Keratinocyte (primary cell): ENCODE results near the gene SRD5A3. TPM values are rescaled to one million over a fixed set of nuclear protein-coding genes. Genes with fewer than 3 reads are reported as not detected.

Source experiments
- DNase-seq: peaks from one replicate; pipeline ENCODE4 v3.0.0-alpha.2; 2011; ENCODE audit warnings: low read depth, missing footprints, low spot score
- FAIRE-seq: peaks from 2 replicates; lab custom pipeline; 2011; peaks lifted over from hg19 to GRCh38; lab: Jason Lieb, UNC
- H2AFZ ChIP-seq: 2 replicates; pipeline ENCODE4 v1.6.0; 2012; ENCODE audit warnings: low read length, control low read depth, inconsistent platforms; ENCODE audit not compliant: control insufficient read depth
- H3K27ac ChIP-seq: 2 replicates; pipeline ENCODE4 v1.5.1; 2011; ENCODE audit warnings: low read length; ENCODE audit not compliant: control insufficient read depth, insufficient read depth
- H3K27me3 ChIP-seq: 3 replicates; pipeline ENCODE4 v1.6.0; 2011; ENCODE audit warnings: low read length; ENCODE audit not compliant: control insufficient read depth, insufficient read depth; ENCODE audit errors: extremely low read depth
- H3K36me3 ChIP-seq, 2 experiments: 2 replicates in 1 of 2; 3 replicates in 1 of 2; pipeline ENCODE4 v1.5.1; 2011; ENCODE audit warnings: low read length in 2 of 2, mild to moderate bottlenecking in 1 of 2; ENCODE audit not compliant: control insufficient read depth in 2 of 2, insufficient read depth in 2 of 2; ENCODE audit errors: extremely low read depth in 1 of 2
- H3K4me1 ChIP-seq: 3 replicates; pipeline ENCODE4 v1.5.1; 2011; ENCODE audit warnings: low read length; ENCODE audit not compliant: control insufficient read depth, insufficient read depth; ENCODE audit errors: extremely low read depth
- H3K4me2 ChIP-seq: 3 replicates; pipeline ENCODE4 v1.6.0; 2011; ENCODE audit warnings: low read depth, low read length; ENCODE audit not compliant: control insufficient read depth, insufficient read depth; ENCODE audit errors: extremely low read depth
- H3K4me3 ChIP-seq, 3 experiments: fragments of 200-600 bp in 1 of 3; sonication (generic) in 1 of 3; 2 replicates in 2 of 3; 3 replicates in 1 of 3; pipeline ENCODE4 v1.5.1; 2011 to 2016; ENCODE audit warnings: low read length in 3 of 3, mild to moderate bottlenecking in 3 of 3, control low read depth in 2 of 3, inconsistent platforms in 1 of 3, low read depth in 1 of 3, mixed read lengths in 1 of 3, mixed run types in 1 of 3, moderate library complexity in 1 of 3; ENCODE audit not compliant: control insufficient read depth in 2 of 3, insufficient read depth in 2 of 3; ENCODE audit errors: extremely low read depth in 1 of 3
- H3K79me2 ChIP-seq: 2 replicates; pipeline ENCODE4 v1.6.0; 2012; ENCODE audit warnings: low read length; ENCODE audit not compliant: control insufficient read depth, insufficient read depth
- H3K9ac ChIP-seq: 3 replicates; pipeline ENCODE4 v1.6.0; 2011; ENCODE audit warnings: low read length; ENCODE audit not compliant: control insufficient read depth, insufficient read depth; ENCODE audit errors: extremely low read depth
- H3K9me1 ChIP-seq: 3 replicates; pipeline ENCODE4 v1.6.0; 2011; ENCODE audit warnings: low read length; ENCODE audit not compliant: control insufficient read depth, insufficient read depth; ENCODE audit errors: extremely low read depth
- H3K9me3 ChIP-seq: 2 replicates; pipeline ENCODE4 v1.5.1; 2012; ENCODE audit warnings: low read depth, low read length; ENCODE audit not compliant: control insufficient read depth
- H4K20me1 ChIP-seq: 3 replicates; pipeline ENCODE4 v1.6.0; 2011; ENCODE audit warnings: low read length; ENCODE audit not compliant: control insufficient read depth, insufficient read depth; ENCODE audit errors: extremely low read depth
- CTCF ChIP-seq, 3 experiments: IDR thresholded peaks in 1 of 3; conservative IDR thresholded peaks in 1 of 3; optimal IDR thresholded peaks in 1 of 3; 2 replicates in 2 of 3; 3 replicates in 1 of 3; pipeline versions ENCODE3 to v1.5.1; 2011; ENCODE audit warnings: low read length in 3 of 3, mild to moderate bottlenecking in 3 of 3, moderate library complexity in 2 of 3, control low read depth in 1 of 3, inconsistent platforms in 1 of 3; ENCODE audit not compliant: insufficient read depth in 2 of 3; ENCODE audit errors: extremely low read depth in 1 of 3
- EZH2 ChIP-seq: IDR thresholded peaks from one replicate; pipeline ENCODE4 v1.6.1; 2012; ENCODE audit warnings: inconsistent platforms, mild to moderate bottlenecking, low read length, moderate library complexity
- dilution Hi-C: fragments of 300-500 bp; cut with MboI; formaldehyde crosslinking; loops from one replicate; pipeline ENCODE4 v1.7.0; 2020; ENCODE audit warnings: low sequenced_read_pairs; ENCODE audit not compliant: extremely low pct_ligation_motif_present
- polyA plus RNA-seq, 5 experiments: library from polyadenylated mRNA; depleted of rRNA in 3 of 5; stranded (reverse) in 3 of 5; stranded (forward) in 1 of 5; unstranded in 1 of 5; fragments of >200 nt; gene quantifications; 1 replicate in 1 of 5; 2 replicates in 3 of 5; 3 replicates in 1 of 5; pipeline versions ENCODE4 v1.2.1 to v1.2.3, GENCODE V29; 2011 to 2012; ENCODE audit warnings: missing spikeins in 2 of 5, low read depth in 1 of 5, low replicate concordance in 1 of 5

Gene SRD5A3
- polyA plus RNA-seq, 1 donor (not counting 4 experiments of a cell fraction or from before 2014, with no cell fraction given), result 15.6 TPM

- Histone ChIP-seq H3K9ac (no peak overlapping the region), H3K4me2 (no peak overlapping the region), H3K4me3 (no peak overlapping the region), H4K20me1 (no peaks in the 10 kb centered on the region), H3K36me3 (no peaks in the 10 kb centered on the region), H3K27me3 (no peaks in the 10 kb centered on the region), H3K9me1 (no peaks in the 10 kb centered on the region), H3K9me3 (no peaks in the 10 kb centered on the region), H3K79me2 (no peaks in the 10 kb centered on the region), H2AFZ (no peak overlapping the region), H3K4me1 (peaks cover 14% of the 10 kb centered on the region), H3K27ac (no peak overlapping the region)
- TF ChIP-seq EZH2 (no peak), CTCF (optimal IDR thresholded peaks at IDR 0.05 in 1 of 3, IDR thresholded peaks at IDR 0.05 in 1 of 3, conservative IDR thresholded peaks at IDR 0.05 in 1 of 3; ENCODE audit: extremely low read depth in 1 of 3, insufficient read depth in 2 of 3, low read length in 3 of 3) (no peak)
- DNase-seq (no peak), FAIRE-seq (no peak)
- dilution Hi-C loops, result no loop called here
These were observed 30.7 kb downstream of the SRD5A3 start for GRCh38 chr4:55376698-55377097.

DNA sequence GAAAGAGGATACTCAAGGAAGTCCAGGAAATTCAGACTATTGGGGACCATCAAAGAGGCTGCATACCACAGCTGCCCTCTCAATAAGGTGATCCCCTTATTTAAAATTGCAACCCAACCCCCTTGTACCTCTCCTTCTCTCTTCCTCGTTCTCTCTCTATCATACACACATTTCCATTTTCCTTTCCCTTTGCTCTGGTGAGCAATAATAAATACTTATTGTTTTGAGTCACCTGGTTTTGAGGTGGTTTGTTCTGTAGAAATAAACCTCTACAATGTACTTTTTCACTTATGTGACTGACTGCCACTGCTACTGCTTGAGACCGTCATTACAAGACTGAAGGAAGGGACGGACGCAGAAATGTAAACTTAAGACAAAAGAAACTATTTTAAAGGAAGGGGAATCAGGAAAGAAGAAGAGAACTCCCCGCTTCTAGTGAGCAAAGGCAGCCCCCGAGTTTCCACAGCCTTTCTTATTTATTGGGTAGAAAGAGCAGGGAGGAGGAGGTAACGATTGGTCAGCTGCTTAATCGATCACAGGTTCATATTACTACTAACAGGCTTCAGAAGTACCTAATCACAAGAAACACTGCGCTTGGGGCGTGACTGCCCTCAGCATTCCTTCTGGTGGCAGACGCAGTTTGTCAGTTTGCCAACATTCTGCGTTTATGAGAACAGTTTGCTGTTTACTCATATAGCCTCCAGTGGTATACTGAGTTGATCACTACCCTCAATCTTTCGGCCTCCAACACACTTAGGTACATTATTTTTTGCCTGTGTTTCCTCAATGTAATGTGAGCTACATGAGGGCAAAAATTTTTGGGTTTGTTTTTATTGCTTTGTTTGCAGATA is 32.8 kb downstream of the SRD5A3 start:
- Histone ChIP-seq H3K9me1 (no peaks in the 10 kb centered on the region), H3K36me3 (no peaks in the 10 kb centered on the region), H2AFZ (peak overlapping the region; percentile 47), H3K27ac (peak overlapping the region; percentile 49), H3K79me2 (no peaks in the 10 kb centered on the region), H3K4me1 (peaks cover 14% of the 10 kb centered on the region), H3K27me3 (no peaks in the 10 kb centered on the region), H3K4me3 (peak overlapping the region in 2 of 3 experiments; percentile 12 to 40), H3K9me3 (no peaks in the 10 kb centered on the region), H3K9ac (no peak overlapping the region), H3K4me2 (peak overlapping the region; percentile 77), H4K20me1 (no peaks in the 10 kb centered on the region)
- dilution Hi-C loops, result no loop called here
- TF ChIP-seq CTCF (optimal IDR thresholded peaks at IDR 0.05 in 1 of 3, IDR thresholded peaks at IDR 0.05 in 1 of 3, conservative IDR thresholded peaks at IDR 0.05 in 1 of 3; ENCODE audit: extremely low read depth in 1 of 3, insufficient read depth in 2 of 3, low read length in 3 of 3) (no peak), EZH2 (no peak)
- DNase-seq, result no peak
- FAIRE-seq, result peak; percentile 87
